KOPT-K1 (cell line): Measurements from ENCODE around the gene IRX6.

Source experiments
- H3K27ac ChIP-seq: fragments of 200-600 bp; sonication (generic); 2 replicates; pipeline ENCODE4 v1.5.1; 2016; ENCODE audit warnings: antibody characterized with exemption, mild to moderate bottlenecking, low read depth, low read length; ENCODE audit not compliant: poor library complexity, severe bottlenecking
- H3K36me3 ChIP-seq: fragments of 200-600 bp; sonication (generic); 2 replicates; pipeline ENCODE4 v1.5.1; 2017; ENCODE audit warnings: antibody characterized with exemption, mild to moderate bottlenecking, low read length, moderate library complexity; ENCODE audit not compliant: insufficient read depth
- H3K9me3 ChIP-seq: fragments of 200-600 bp; sonication (generic); 2 replicates; pipeline ENCODE4 v1.5.1; 2017; ENCODE audit warnings: antibody characterized with exemption, low read length, mild to moderate bottlenecking; ENCODE audit not compliant: insufficient read depth, poor library complexity, severe bottlenecking

Gene IRX6

GRCh38 chr16:55323637-55324271 lies at the start of gene IRX6:
Gene IRX6, plus strand, starts transcription at chr16:55324203. Its CDS starts 889 bp downstream, at chr16:55325092.
- H3K27ac ChIP-seq = no peak within 1 kb of the TSS
- no peaks in the 10 kb centered on the region for H3K9me3 ChIP-seq
- H3K36me3 ChIP-seq = no peaks in the 10 kb centered on the region

- Histone ChIP-seq H3K9me3 (no peaks in the 10 kb centered on the region), H3K27ac (no peak overlapping the region), H3K36me3 (no peaks in the 10 kb centered on the region)
Observed at GRCh38 chr16:55274391-55274790, 49.6 kb upstream of the IRX6 start.

DNA sequence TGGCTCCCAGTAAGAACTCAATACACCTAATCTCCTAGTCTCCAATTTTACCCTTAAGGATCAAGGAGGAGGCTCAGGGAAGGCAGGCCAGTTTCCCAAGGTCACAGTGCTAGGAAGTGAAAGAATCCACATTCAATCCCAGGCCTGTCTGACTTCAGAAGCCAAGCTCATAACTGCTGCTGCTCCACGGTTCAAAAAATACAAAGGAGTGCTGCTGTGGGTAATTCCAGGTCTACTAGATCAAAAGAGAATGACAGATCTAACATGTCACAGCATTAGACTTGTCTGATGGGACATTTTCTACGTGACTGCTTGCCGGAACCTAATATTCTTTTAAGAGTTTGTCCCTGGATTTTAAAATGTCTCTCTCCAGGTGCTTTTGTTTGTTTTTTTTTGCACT lies 48.8 kb upstream of the IRX6 start:
- H3K27ac ChIP-seq = no peak overlapping the region
- H3K9me3 ChIP-seq = no peaks in the 10 kb centered on the region
- H3K36me3 ChIP-seq = no peaks in the 10 kb centered on the region

GRCh38 chr16:55275869-55276268 lies 48.1 kb upstream of the IRX6 start:
- H3K36me3 ChIP-seq = no peaks in the 10 kb centered on the region
- H3K27ac ChIP-seq = no peak overlapping the region
- no peaks in the 10 kb centered on the region for H3K9me3 ChIP-seq

GRCh38 chr16:55277536-55277935 lies 46.5 kb upstream of the IRX6 start:
- Histone ChIP-seq H3K36me3 (no peaks in the 10 kb centered on the region), H3K27ac (no peak overlapping the region), H3K9me3 (no peaks in the 10 kb centered on the region)

DNA sequence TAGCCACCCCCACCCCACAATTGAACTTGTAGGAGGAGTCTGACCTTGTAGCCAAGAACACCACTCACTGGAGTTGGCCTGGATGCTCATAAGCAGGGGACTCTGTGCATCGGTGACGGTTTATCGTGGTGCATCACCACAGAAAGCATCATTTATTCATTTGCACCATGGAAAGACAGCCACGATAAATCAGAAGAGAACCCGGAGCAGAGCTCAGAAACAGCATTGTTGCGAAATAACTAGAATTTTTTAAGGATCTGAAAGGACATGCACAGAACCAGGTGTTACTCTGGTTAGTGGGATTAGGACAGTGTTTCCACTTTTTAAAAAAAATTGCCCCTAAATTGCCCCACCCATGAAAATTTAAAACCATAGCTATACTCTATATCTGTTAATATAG lies 44.4 kb upstream of the IRX6 start:
- H3K36me3 ChIP-seq = no peaks in the 10 kb centered on the region
- H3K9me3 ChIP-seq = no peaks in the 10 kb centered on the region
- no peak overlapping the region for H3K27ac ChIP-seq

DNA sequence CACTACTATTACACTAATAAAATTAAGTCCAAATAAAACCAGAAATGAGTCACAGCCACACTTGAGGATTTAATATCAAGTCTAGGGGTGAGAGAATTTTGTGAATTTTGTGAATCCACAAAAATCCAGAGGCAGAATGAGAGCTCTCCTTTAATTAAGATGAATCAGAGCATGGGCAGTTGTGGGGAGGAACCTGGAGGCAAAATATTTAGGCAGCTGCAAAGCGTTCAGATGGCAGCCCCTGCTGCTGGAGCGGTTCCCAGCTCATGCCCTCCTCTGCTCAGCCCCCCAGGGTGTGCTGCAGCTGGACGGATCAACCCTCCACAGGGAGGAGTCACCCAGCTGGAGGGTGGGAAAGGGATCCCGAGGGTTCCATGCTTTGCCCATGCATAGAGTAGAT lies 43.4 kb upstream of the IRX6 start:
- Histone ChIP-seq H3K9me3 (peaks cover 4% of the 10 kb centered on the region), H3K27ac (no peak overlapping the region), H3K36me3 (no peaks in the 10 kb centered on the region)

DNA sequence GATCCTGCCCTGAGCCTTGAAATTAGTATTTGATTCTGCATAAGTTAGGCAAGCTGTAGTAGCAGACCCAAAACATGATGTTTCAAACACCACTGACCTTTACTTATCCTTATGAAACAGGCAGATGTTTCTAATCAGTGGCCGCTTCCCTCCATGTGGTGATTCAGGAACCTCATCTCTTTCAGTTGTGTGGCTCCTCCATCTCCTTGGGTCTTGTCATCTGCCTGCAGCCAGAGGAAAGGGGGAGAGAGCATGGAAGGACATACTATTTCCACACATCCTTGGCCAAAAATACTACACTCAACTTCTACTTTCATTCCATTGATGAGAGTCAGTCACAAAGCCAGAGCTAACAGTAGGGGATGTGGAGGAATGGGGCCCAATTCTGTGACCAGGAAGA lies 41.6 kb upstream of the IRX6 start:
- no peak overlapping the region for H3K27ac ChIP-seq
- peaks cover 4% of the 10 kb centered on the region for H3K9me3 ChIP-seq
- H3K36me3 ChIP-seq = no peaks in the 10 kb centered on the region

DNA sequence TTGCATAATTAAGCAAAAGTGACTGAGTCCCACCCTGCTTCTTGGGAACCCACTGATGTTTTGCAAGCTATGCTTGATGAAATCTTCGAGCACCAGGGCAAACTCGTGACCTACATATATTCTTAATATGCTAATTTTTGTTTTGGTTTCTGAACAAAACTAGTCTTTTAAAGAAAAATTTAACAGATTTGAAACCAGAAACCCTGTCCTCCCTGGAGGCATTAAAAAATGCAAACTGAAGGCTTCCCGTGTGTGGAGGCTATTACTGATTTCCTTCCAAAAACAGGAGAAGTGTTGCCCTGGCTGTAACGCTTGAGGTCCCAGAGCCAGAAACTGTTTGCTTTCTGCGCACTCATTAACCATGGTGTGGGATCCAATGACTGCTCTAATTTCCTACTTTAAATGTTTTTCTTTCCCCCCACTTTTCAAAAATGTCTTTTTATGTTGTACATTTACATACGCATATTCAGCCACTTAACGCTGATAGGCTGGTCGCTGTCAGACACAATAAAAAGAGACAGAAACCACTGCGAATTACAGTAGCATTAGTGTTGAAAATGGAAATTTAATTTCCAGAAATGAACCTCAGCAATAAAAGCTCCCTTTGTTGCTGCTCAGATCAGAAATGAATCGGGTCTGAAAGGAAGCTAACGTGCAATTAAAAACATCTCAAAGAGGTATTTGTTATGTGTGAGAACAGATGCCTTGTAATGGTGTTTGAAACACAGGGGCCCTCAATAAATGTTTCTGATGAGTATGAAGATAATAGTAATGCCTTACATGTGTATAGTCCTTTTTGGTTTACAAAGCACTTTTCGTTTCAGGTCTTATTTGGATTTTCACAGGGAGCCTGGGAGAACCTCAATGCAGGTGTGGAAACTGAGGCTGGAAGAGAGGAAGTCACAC lies 39.9 kb upstream of the IRX6 start:
- Histone ChIP-seq H3K36me3 (no peaks in the 10 kb centered on the region), H3K27ac (no peak overlapping the region), H3K9me3 (peaks cover 11% of the 10 kb centered on the region)

DNA sequence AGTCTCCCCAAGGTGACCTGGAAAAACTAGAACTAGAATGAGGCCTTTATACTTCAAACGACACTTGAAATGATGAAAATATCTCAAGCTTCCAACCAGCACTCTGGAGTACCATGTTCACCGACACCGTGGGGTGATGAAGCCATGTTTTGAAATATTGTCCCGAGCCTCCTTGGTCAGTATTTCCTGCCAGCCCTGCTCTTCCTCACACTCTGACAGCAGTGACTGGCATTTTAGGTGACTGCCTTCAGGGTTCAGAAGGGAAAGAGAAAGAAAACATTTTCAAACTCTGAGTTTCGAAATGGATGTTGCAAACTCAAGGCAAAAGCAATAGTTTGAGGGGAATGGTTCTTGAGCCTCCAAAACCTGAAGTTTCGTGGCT lies 39.3 kb upstream of the IRX6 start:
- Histone ChIP-seq H3K27ac (no peak overlapping the region), H3K9me3 (peaks cover 18% of the 10 kb centered on the region), H3K36me3 (no peaks in the 10 kb centered on the region)

- H3K9me3 ChIP-seq = peaks cover 19% of the 10 kb centered on the region
- no peak overlapping the region for H3K27ac ChIP-seq
- H3K36me3 ChIP-seq = no peaks in the 10 kb centered on the region
Observed at GRCh38 chr16:55285586-55285985, 38.4 kb upstream of the IRX6 start.

- no peaks in the 10 kb centered on the region for H3K36me3 ChIP-seq
- no peak overlapping the region for H3K27ac ChIP-seq
- peaks cover 19% of the 10 kb centered on the region for H3K9me3 ChIP-seq
Observed at GRCh38 chr16:55289353-55289752, 34.6 kb upstream of the IRX6 start.

DNA sequence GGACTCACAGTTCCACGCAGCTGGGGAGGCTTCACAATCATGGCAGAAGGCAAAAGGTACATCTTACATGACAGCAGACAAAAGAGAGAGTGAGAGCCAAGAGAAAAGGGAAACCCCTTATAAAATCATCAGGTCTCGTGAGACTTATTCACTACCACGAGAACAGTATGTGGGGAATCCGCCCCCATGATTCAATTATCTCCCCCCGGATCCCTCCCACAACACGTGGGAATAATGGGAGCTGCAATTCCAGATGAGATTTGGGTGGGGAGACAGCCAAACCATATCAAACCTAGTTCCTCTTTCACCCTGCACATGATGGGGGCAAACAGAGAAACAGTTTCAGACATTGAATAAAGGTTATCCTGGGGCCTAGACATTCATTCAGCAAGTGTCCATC lies 32.2 kb upstream of the IRX6 start:
- no peaks in the 10 kb centered on the region for H3K36me3 ChIP-seq
- no peak overlapping the region for H3K27ac ChIP-seq
- H3K9me3 ChIP-seq = peaks cover 18% of the 10 kb centered on the region

GRCh38 chr16:55292491-55292890 lies 31.5 kb upstream of the IRX6 start:
- no peaks in the 10 kb centered on the region for H3K36me3 ChIP-seq
- H3K9me3 ChIP-seq = peaks cover 25% of the 10 kb centered on the region
- H3K27ac ChIP-seq = no peak overlapping the region

DNA sequence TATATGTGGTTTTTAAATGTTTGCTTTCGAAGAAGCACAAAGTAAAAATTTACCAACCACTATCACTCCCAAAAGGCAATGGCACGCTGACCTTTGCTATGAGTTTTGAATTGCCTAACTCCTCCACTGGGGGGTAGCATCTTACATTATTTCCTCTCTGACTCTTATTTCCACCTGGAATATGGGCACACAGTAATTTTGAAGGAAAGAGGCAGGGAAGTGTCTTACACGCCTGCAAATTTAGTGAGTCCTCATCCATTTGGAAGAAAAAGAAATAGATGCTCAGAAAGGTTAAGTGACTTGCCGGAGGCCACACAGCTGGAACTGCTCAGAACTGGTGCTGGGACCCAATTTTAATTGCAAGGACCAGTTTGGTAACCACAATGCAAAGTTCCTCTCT lies 29.9 kb upstream of the IRX6 start:
- no peak overlapping the region for H3K27ac ChIP-seq
- H3K36me3 ChIP-seq = no peaks in the 10 kb centered on the region
- H3K9me3 ChIP-seq = peaks cover 23% of the 10 kb centered on the region

DNA sequence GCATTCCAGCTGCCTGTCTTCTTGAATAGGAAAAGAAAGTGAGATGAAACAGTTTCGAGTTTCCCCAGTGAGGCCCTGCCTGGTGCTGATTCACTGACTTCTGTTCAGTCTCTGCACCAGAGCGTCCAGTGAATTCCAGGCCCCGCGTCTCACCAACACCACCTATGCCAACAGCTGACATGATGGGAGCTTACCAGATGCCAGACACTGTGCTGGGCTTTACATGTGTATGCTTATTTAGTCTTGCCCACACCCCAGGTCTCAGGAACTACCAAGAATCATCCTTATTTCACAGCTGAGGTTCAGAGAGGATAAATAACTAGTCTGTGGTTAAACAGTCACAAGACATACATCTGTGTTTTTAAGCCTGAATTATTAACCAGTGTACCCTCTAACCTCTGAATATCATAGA lies 29.1 kb upstream of the IRX6 start:
- Histone ChIP-seq H3K9me3 (peaks cover 16% of the 10 kb centered on the region), H3K27ac (no peak overlapping the region), H3K36me3 (no peaks in the 10 kb centered on the region)
